ENCODE results near the gene LAD1. TPM values are rescaled to one million over a fixed set of nuclear protein-coding genes. Genes with fewer than 3 reads are reported as not detected.

LAD1 gene
- total RNA-seq, 1 donor from 2014 or later, result not detected

DNA sequence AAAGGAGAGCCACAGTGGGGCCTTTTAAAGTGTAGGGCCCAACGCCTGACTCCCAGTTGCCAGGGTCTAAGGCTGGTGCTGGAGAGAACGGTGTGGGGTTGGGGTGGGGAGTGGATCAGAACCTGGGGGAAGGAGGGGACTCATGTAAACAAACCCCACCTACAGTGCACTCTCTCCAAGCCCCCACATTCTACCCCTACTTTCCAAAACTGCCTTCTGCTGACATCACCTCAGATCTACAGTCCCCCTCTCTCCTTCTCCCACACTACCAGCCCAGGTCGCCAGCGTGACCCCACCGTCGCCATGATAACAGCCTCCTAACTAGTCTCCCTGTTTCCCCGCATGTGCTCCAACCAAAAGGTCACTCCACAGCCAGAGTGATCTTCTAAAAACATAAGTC lies 48.2 kb downstream of the LAD1 start:
- DNase-seq (ENCODE audit: low read depth in 2 of 2), result no peak

GRCh38 chr1:201350361-201350725 lies 48.8 kb downstream of the LAD1 start:
- DNase-seq (ENCODE audit: low read depth in 2 of 2), result no peak

- no peak for DNase-seq (ENCODE audit: low read depth in 2 of 2)
Observed at GRCh38 chr1:201349092-201349491, 50.0 kb downstream of the LAD1 start.

- peak; percentile 35 to 44 for DNase-seq (ENCODE audit: low read depth in 2 of 2)
Observed at GRCh38 chr1:201348211-201348566, 50.9 kb downstream of the LAD1 start.

DNA sequence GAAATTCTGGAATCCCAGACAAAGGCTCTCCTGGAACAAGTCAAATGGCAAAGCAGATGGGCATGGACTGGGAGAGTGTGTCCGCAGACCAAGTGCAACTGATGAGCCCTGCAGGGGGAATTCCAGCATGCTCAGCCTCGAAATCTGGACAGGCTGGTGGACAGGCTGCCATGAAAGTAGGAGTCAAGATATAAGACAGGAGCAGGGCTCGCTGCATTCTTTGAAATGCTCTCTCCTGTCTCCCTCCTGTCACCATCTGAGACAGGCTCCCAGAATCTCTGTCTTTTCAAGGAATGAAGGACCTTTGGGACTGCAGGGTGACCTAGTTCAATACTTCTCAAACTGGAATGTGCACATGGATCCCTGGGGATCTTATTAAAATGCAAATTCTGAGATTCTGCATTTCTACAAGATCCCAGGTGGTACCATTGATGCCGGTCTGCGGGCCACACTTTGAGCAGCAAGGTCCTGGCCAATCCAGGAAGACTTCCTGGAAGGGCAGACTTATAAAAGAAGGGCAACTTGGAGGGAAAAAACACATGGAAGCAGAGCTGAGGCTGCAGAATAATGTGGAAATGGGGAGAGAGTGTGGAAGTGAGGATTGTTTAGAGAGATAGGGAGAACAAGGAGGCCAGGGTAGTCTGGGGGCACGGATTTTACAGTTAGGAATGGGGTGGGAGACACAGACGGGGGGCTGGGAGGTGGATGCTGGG lies 51.5 kb downstream of the LAD1 start:
- DNase-seq (ENCODE audit: low read depth in 2 of 2), result peak in 1 of 2 donors; percentile 10

DNA sequence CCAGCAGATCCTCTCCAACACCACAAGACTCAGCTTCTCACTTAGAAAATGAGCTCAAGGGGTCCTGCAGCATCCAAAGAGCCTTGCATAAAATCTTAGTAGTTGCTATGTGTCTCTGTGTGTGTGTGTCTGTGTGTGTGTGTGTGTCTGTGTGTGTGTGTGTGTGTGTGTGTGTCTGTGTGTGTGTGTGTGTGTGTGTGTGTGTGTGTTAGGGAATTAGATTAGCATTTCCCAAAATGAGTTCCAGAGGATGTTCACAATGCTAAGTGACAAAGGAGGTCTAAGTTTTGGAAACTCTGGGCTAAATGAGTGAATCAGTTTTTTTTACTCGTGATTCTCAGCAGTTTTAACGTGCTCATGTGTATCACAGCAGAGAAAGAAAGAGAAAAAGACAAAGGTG lies 52.1 kb downstream of the LAD1 start:
- no peak for DNase-seq (ENCODE audit: low read depth in 2 of 2)

DNA sequence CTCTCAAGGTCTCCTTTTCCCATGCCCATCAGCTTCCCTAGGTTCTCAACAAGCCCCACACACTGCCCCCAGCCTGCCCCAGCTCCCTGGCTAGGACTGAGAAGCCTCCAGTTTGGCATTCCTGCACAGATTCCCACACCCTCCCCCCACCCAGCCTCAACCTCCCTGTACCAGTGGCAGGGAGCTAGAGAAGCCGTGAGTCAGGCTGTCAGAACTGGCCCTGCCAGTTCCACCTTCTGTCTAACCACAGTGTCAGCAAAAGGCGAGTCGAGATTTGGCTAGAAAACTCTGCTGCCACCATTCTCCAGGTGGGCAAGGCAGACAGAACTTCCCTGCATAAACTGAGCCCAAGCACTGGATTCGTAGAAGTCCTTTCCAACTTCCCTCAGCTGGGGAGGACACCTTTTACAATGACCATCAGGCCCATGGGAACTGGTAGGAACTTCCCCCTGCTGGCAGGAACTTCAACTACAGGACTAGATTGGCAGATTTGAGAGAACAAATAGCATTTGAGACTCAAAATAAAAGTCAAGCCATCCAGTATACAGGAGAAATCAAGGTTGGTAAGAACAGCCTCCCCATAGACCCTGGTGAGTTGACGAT lies 52.7 kb downstream of the LAD1 start:
- peak; percentile 65 to 82 for DNase-seq (ENCODE audit: low read depth in 2 of 2)

DNA sequence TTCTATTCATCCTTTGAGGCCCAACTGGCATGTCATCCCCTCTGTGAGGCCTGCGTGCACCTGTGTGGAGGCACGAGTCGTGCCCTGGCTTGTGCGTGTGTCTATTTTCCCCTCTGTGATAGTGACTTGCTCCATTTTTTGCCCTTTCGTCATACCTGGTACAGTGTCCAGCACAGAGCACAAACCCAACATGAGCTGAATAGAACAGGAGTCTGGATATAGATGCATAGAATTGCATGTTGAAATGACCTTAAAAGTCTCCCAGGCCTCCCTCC lies 54.1 kb downstream of the LAD1 start:
- DNase-seq (ENCODE audit: low read depth in 2 of 2), result no peak

DNA sequence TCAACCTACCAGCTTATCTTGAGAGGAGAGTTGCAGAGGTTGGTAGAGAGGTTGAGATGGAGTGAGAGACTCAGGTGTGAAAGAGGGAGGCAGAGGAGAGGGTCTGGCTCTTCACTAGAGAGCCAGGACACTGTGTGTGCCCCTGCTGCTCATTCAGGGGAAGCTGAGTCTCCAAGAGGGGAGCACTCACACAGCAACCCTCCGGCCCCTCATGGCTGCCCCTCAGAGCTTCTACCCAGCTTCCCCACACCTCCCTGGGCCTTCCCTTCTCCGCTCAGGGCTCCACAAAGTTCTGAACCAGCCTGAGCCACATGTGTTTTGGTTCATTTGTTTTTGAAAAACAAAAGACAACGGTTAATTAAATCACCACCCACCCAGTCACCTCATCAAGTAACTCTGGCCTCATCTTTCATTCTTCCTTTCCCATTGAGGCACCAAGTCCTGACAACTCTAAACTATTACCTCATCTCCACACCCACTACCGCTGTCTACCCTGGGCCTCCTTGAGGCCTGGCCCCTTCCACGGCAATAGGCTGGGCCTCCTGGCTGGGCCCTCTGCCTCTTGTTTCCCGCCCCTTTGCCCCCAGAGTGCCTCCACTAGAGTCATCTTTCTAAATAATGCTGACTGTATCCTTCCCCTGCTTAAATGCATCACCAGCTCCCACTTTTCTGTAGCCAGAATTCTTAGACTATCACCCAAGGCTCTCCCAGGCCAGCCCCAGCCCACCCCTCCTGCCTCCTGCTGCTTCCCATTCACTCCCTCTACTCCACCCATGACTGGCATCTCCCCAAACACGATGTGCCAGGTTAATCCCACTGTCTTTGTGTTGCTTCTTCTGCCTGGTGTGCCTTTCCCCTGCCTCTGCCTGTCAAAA lies 54.7 kb downstream of the LAD1 start:
- DNase-seq (ENCODE audit: low read depth in 2 of 2), result no peak

GRCh38 chr1:201341377-201341776 lies 57.7 kb downstream of the LAD1 start:
- no peak for DNase-seq (ENCODE audit: low read depth in 2 of 2)

DNA sequence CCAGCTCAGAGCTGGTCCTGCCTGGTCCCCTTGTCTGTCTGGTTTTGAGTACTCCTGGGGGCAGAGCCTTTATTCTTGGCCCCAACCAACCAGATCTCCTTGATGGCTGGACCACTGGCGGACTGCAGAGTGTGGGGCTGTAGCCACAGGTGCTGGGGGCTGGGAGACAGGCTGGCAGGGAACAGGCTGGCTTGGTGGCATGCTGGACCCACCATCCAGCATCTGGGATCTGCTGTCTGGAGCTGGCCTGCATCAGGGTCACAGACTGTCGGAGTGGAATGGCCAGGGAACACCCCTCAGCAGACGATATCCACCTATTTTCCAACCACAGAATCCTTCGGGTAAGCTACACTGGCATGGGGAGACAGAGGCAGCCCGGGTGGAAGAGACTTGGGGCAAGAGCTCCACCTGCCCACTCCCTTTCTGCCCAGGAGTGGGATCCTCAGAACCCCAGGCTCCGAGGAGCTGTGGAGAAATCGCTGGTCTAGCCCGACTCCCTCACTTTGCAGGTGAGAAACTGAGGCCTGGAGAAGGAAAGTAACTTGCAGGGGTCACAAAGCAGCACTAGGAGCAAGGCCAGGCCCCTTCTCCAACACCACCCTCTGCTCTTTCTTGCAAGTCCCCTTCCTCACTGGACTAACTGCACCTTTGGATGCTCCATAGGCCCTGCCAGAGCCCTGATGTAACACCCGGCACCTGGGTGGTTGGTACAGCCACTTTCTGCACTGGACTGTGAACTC lies 62.2 kb downstream of the LAD1 start:
- DNase-seq (ENCODE audit: low read depth in 2 of 2), result no peak

DNA sequence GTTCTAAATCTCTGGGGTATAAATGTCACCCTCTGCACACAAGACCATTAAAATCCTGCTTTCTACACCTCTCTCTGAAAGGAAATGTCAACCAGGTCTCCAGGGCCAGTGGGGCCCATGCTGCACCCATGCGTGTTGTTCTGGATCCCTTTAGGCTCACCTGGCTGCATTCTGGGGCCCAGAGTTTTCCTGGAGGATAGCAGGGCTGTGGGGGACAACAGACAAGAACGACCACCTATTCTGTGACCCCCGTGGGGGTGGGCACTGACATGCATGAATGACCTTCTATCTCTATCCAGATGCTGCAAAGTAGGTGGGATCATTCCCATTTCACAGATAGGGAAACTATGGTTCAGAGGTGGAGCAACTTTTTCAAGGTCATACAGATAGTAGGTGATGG lies 63.2 kb downstream of the LAD1 start:
- no peak for DNase-seq (ENCODE audit: low read depth in 2 of 2)

DNA sequence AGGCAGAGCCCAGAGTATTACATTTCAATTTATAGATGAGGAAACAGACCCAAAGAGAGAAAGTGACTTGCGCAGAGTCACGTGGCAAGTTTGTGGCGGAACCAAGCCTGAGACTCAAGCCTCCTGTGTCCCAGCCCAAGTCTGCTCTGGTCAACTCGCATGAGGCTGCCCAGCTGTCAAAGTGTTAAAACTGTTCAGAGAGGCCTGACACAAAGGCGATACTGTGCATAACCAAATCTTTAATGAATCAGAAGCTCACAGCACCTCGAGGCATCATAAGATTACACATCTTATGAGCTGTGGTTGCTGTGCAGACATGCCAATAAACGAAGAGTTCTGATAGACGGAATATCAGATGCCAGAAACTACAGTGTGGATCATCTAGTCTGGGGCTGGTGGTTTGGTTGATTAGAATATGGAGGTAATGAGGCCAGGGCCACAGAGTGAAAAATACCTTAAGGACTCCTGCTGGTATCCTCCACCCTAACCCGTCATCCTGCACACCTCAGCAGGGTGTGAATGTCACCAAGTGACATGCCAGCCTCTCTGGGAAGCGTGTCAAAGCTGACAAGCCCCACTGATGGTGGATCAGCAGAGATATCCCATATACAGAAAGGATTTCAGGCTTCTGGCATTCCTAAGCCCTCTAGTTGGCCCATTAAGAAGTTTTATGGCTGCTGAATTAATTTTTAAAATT lies 63.8 kb downstream of the LAD1 start:
- no peak for DNase-seq (ENCODE audit: low read depth in 2 of 2)

DNA sequence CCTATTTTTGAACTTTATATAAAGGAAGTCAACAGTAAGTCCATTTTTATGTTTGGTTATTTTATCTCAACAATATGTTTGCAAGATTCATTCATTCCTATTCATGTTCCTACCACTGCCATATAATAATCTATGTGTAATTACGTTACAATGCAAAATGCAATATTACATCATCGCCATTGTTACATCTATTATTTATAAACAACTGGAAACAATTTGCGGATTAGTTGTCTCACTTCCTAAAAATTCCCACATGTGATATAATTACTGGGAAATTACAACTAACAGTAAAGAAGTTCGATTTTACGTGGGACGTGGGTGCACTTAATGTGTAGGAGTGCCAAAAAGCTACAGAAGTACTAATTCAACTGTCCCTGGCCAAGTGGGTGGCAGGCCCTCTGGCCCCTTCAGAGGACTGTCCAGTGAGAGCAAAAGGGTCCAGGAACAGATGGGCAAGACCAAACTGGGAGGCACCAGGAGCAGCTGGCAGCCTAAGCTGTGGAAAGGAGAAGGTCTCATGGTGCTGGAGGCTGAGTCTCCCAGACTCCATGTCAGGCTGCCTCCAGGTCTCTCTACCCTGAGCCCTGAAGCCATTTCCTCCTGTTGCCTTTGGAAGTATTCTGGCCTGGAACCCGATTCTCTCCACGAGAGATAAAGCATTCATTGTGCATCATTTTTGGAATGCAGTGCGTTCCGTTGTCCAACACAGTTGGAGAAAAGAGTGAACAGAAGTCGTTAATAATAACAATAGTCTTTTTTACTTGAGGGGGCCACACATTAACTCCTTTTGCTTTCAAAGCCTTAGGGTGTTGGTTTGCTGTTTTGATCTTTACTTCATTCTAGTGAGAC lies 64.6 kb downstream of the LAD1 start:
- DNase-seq (ENCODE audit: low read depth in 2 of 2), result no peak

DNA sequence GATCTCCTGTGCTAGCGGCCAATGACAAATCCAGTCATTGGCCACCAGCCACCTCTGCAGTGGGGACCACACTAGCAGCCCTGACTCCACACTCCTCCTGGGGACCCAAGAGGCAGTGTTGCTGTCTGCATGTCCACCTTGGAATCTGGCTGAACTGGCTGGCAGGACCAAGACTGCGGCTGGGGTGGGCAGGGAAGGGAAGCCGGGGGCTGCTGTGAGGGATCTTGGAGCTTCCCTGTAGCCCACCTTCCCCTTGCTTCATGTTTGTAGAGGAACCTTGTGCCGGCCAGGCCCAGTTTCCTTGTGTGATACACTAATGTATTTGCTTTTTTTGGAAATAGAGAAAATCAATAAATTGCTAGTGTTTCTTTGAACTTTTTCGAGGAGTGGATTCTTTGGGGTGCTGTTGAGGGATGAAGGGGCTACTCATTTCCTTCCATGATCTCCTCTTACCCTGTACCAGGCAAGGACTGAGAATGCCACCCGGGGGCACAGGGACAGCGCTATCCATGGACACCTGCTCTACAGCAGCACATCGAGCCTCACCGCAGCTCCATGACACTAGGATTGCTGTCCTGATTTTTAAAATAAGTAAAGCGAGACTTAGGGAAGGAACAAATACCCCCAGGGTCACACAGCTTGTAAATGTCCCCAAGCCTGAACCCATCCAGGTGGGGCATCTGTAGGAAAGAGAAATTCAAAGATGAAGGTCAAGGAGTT lies 66.3 kb downstream of the LAD1 start:
- no peak for DNase-seq (ENCODE audit: low read depth in 2 of 2)

DNA sequence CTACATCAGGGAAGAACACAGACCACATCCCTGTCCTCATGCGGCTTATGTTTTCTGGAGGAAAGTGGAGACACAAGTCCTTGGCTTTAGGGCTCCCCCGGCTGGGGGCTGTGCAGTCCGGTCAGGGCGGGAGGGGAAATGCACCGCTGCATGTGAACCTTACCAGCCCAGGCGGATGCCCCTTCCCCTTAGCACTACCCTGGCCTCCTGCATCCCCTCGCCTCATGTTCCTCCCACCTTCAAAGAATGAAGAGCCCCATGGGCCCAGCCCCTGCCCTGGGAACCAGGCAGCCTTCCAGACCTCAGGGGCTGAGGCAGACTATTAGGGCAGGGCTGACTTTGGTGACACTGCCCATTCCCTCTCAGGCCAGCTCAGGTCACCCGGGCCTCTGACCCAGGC lies 67.1 kb downstream of the LAD1 start:
- no peak for DNase-seq (ENCODE audit: low read depth in 2 of 2)

GRCh38 chr1:201331166-201331565 lies 68.0 kb downstream of the LAD1 start:
- no peak for DNase-seq (ENCODE audit: low read depth in 2 of 2)

All from lung microvascular endothelial cell (primary cell).